H1 (cell line): ENCODE data around the gene MYO15B. TPM values are rescaled to one million over a fixed set of nuclear protein-coding genes. Genes with fewer than 3 reads are reported as not detected.

Experiments
- EGR1 ChIP-seq: IDR thresholded peaks from 2 replicates; pipeline ENCODE4 v1.6.1; 2011; ENCODE audit warnings: low read depth, low read length, borderline replicate concordance
- EZH2 ChIP-seq: fragments of 200-600 bp; sonication (generic); IDR thresholded peaks from 2 replicates; pipeline ENCODE4 v1.7.1; 2012; ENCODE audit warnings: low read depth, mild to moderate bottlenecking, moderate library complexity, low read length, inconsistent platforms; ENCODE audit not compliant: severe bottlenecking
- KDM4A ChIP-seq: IDR thresholded peaks from one replicate; pipeline ENCODE4 v1.7.1; 2012; ENCODE audit warnings: low read depth, mild to moderate bottlenecking, moderate library complexity, low read length, inconsistent platforms; ENCODE audit not compliant: severe bottlenecking
- MAFK ChIP-seq: IDR thresholded peaks from 2 replicates; pipeline ENCODE4 v1.6.1; 2012; ENCODE audit warnings: low read depth, mild to moderate bottlenecking, improper control_type of control experiment, low read length
- RFX5 ChIP-seq: IDR thresholded peaks from 2 replicates; pipeline ENCODE4 v1.6.1; 2011; ENCODE audit warnings: low read depth, low read length, improper control_type of control experiment, borderline replicate concordance
- SP1 ChIP-seq: IDR thresholded peaks from 2 replicates; pipeline ENCODE4 v1.6.1; 2011; ENCODE audit warnings: low read depth, low read length
- TAF7 ChIP-seq: optimal IDR thresholded peaks from 2 replicates; pipeline ENCODE3; 2011; ENCODE audit warnings: low read depth, mild to moderate bottlenecking, inconsistent platforms, low read length, moderate library complexity, borderline replicate concordance
- TCF12 ChIP-seq: IDR thresholded peaks from 2 replicates; pipeline ENCODE4 v1.6.1; 2011; ENCODE audit warnings: low read depth, mild to moderate bottlenecking, low read length
- USF2 ChIP-seq: IDR thresholded peaks from 2 replicates; pipeline ENCODE4 v1.6.1; 2011; ENCODE audit warnings: low read length, improper control_type of control experiment
- polyA plus RNA-seq, 7 experiments: library from polyadenylated mRNA; depleted of rRNA in 3 of 7; stranded (reverse) in 5 of 7; unstranded in 2 of 7; fragments of >200 nt in 5 of 7; fragments of 200-250 nt in 2 of 7; gene quantifications; 1 replicate in 5 of 7; 2 replicates in 1 of 7; 4 replicates in 1 of 7; pipeline versions ENCODE4 v1.2.1 to v1.2.3, GENCODE V29; 2011 to 2013; ENCODE audit warnings: missing spikeins in 2 of 7, mixed read lengths in 2 of 7
- total RNA-seq: library from RNA; stranded (reverse); fragmentation: NEBNext Ultra II Directional; extraction: Animal tissue kit (Norgen Biotek cat#: 25700); gene quantifications from 2 replicates; pipeline ENCODE4 v1.2.1, GENCODE V29; 2021

MYO15B gene
- total and polyA plus RNA-seq, 2 of the 8 experiments (the other 6 are each of a cell fraction or from before 2014, with no cell fraction given): 7.1 to 11.2 TPM

GRCh38 chr17:75571885-75572215 is 15.8 kb upstream of the MYO15B start (continued):
- no peak for TF ChIP-seq EZH2
- TF ChIP-seq MAFK: no peak
- no peak for TF ChIP-seq TAF7
- TF ChIP-seq USF2: no peak
- TF ChIP-seq KDM4A: no peak
- no peak for TF ChIP-seq SP1
- TF ChIP-seq TCF12: no peak
- no peak for TF ChIP-seq EGR1
- TF ChIP-seq RFX5: no peak
- TF ChIP-seq, all 59 proteins: peak for 0
